Measurements from ENCODE around the gene CTNNB1.

DNA sequence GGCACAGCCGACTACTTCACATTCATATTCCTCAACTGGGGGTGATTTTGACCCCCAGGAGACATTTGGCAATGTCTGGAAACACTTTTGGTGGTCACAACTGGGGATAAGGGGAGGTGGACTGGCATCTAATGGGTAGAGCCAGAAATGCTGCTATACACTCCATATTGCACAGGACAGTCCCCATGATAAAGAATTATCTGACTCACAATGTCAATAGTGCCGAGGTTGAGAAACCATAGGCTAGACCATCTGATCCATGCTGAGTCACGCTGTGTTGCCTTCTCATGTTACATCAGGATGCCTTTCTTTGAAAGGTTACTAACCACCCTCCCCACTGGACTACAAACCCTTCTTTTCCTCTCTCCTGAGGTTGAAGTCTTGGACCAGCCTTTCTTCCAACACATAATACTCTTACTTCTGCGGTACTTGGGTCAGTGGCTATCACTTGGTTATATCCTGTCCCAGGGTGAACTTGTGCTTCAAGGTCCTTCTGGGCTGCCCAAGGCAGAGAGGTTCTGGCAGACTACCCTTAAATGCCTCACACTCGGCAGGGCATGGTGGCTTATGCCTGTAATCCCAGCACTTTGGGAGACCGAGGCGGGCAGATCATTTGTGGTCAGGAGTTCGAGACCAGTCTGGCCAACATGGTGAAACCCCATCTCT, 68.8 kb downstream of the CTNNB1 start:
- no peak for TF ChIP-seq SIN3A (IDR thresholded peaks at IDR 0.05; ENCODE audit: borderline replicate concordance, insufficient read depth, low read length)
- TF ChIP-seq, protein P1, sequence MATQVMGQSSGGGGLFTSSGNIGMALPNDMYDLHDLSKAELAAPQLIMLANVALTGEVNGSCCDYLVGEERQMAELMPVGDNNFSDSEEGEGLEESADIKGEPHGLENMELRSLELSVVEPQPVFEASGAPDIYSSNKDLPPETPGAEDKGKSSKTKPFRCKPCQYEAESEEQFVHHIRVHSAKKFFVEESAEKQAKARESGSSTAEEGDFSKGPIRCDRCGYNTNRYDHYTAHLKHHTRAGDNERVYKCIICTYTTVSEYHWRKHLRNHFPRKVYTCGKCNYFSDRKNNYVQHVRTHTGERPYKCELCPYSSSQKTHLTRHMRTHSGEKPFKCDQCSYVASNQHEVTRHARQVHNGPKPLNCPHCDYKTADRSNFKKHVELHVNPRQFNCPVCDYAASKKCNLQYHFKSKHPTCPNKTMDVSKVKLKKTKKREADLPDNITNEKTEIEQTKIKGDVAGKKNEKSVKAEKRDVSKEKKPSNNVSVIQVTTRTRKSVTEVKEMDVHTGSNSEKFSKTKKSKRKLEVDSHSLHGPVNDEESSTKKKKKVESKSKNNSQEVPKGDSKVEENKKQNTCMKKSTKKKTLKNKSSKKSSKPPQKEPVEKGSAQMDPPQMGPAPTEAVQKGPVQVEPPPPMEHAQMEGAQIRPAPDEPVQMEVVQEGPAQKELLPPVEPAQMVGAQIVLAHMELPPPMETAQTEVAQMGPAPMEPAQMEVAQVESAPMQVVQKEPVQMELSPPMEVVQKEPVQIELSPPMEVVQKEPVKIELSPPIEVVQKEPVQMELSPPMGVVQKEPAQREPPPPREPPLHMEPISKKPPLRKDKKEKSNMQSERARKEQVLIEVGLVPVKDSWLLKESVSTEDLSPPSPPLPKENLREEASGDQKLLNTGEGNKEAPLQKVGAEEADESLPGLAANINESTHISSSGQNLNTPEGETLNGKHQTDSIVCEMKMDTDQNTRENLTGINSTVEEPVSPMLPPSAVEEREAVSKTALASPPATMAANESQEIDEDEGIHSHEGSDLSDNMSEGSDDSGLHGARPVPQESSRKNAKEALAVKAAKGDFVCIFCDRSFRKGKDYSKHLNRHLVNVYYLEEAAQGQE (IDR thresholded peaks at IDR 0.05; ENCODE audit: insufficient read depth in 1 of 2, low read depth in 2 of 2, low read length in 2 of 2) = no peak
- no peak for TF ChIP-seq FOXP2 (optimal IDR thresholded peaks at IDR 0.05; ENCODE audit: borderline replicate concordance, extremely low read depth, extremely low read length, insufficient read depth)
- no peak for TF ChIP-seq TAF1 (IDR thresholded peaks at IDR 0.05; ENCODE audit: borderline replicate concordance, insufficient read depth, low read length)

Measured in PFSK-1 (cell line).